HL-60 (cell line): Measurements from ENCODE around the gene ZEB1.

ENCODE experiments used
- POLR2AphosphoS5 ChIP-seq: IDR thresholded peaks from 2 replicates; pipeline ENCODE4 v1.6.1; 2012; ENCODE audit warnings: low read depth
- TF ChIP-seq, protein P1 (sequence below): IDR thresholded peaks from one replicate; pipeline ENCODE4 v1.5.1; 2011; ENCODE audit warnings: low read length, control low read depth, inconsistent platforms; ENCODE audit not compliant: insufficient read depth

GRCh38 chr10:31526681-31527080 is 207.7 kb downstream of the ZEB1 start:
- TF ChIP-seq, protein P1, sequence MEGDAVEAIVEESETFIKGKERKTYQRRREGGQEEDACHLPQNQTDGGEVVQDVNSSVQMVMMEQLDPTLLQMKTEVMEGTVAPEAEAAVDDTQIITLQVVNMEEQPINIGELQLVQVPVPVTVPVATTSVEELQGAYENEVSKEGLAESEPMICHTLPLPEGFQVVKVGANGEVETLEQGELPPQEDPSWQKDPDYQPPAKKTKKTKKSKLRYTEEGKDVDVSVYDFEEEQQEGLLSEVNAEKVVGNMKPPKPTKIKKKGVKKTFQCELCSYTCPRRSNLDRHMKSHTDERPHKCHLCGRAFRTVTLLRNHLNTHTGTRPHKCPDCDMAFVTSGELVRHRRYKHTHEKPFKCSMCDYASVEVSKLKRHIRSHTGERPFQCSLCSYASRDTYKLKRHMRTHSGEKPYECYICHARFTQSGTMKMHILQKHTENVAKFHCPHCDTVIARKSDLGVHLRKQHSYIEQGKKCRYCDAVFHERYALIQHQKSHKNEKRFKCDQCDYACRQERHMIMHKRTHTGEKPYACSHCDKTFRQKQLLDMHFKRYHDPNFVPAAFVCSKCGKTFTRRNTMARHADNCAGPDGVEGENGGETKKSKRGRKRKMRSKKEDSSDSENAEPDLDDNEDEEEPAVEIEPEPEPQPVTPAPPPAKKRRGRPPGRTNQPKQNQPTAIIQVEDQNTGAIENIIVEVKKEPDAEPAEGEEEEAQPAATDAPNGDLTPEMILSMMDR = no peak
- TF ChIP-seq POLR2AphosphoS5 = no peak
